IPS-18a (cell line): Measurements from ENCODE around the gene TNKS2.
A peak's percentile ranks its signal among the peaks of the same experiment; 100 is the strongest.

ENCODE experiments used
- H3K27ac ChIP-seq: one replicate; pipeline ENCODE4 v1.5.1; 2013; ENCODE audit warnings: low read length
- H3K27me3 ChIP-seq: one replicate; pipeline ENCODE4 v1.6.1; 2013; ENCODE audit warnings: mild to moderate bottlenecking, low read length; ENCODE audit not compliant: control insufficient read depth, insufficient read depth
- H3K36me3 ChIP-seq: one replicate; pipeline ENCODE4 v1.6.1; 2013; ENCODE audit warnings: low read depth, low read length; ENCODE audit not compliant: control insufficient read depth
- H3K4me1 ChIP-seq: one replicate; pipeline ENCODE4 v1.6.1; 2013; ENCODE audit warnings: low read depth, low read length; ENCODE audit not compliant: control insufficient read depth
- H3K4me3 ChIP-seq: one replicate; pipeline ENCODE4 v1.5.1; 2013; ENCODE audit warnings: low read length
- H3K9ac ChIP-seq: one replicate; pipeline ENCODE4 v1.6.1; 2013; ENCODE audit warnings: mild to moderate bottlenecking, low read length, moderate library complexity
- H3K9me3 ChIP-seq: one replicate; pipeline ENCODE4 v1.6.1; 2013; ENCODE audit warnings: low read depth, low read length; ENCODE audit not compliant: control insufficient read depth

The TNKS2 gene

DNA sequence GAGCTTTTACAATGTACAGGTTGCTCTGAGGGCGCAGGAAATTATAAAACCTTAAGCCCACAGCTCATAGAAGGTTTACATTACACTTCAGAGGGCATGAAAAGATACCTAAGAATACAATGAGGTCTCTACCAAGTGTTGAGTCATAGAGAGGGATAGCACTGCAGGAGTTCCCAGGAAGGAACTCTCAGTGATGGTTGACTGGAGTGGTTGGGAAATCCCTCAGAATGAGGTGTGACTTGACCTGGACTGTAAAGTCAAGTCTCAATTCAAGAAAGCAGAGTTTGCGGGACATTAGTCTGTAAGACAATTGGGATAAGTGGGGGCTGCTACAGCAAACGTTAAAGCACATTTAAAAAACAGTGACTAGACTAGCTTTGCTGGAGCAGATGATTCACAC, 21.9 kb downstream of the TNKS2 start:
- Histone ChIP-seq H3K4me1 (no peaks in the 10 kb centered on the region), H3K27me3 (no peaks in the 10 kb centered on the region), H3K4me3 (no peak overlapping the region), H3K27ac (no peak overlapping the region), H3K9ac (no peak overlapping the region), H3K36me3 (peaks cover 90% of the 10 kb centered on the region), H3K9me3 (no peaks in the 10 kb centered on the region)

DNA sequence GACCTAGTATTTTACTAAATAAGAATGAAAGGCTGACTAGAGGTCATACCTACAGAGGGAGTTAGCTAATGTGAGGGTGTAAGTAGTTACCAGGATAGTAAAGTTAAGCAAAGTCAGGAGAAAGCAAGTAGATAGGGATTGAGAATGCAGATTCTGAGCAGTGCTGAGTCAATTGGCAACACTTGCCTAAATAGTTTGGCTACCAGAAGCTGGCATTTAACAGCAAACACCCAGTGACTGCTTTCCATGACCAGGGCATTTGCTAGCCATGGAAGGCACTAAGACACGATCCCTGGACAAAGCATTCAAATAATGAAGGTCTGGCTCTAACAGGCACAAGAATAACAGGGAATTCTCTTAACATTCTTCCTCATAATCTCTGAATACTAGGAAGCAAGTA, 25.9 kb downstream of the TNKS2 start:
- Histone ChIP-seq H3K36me3 (peaks cover 94% of the 10 kb centered on the region), H3K27ac (no peak overlapping the region), H3K9ac (no peak overlapping the region), H3K4me1 (no peaks in the 10 kb centered on the region), H3K4me3 (no peak overlapping the region), H3K9me3 (no peaks in the 10 kb centered on the region), H3K27me3 (no peaks in the 10 kb centered on the region)

DNA sequence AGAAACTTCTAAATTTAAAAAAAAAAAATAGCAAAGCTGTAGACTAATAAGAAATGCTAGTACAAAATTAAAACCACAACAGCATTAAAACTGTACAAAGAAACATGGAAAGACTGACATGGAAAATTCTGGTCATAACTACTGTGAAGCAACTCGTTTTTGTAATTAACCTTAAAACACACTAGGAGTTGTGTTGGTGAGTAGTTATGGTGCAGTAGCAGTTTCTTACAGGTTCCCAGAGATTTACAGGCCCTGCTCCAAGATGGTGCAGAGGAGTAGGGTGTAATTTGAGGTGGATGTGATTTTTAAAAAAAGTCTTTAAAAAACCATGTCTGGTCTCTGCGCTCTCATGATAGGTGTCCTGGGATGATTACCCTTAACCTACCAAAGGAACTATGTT, 31.0 kb downstream of the TNKS2 start:
- peaks cover 98% of the 10 kb centered on the region for H3K36me3 ChIP-seq

DNA sequence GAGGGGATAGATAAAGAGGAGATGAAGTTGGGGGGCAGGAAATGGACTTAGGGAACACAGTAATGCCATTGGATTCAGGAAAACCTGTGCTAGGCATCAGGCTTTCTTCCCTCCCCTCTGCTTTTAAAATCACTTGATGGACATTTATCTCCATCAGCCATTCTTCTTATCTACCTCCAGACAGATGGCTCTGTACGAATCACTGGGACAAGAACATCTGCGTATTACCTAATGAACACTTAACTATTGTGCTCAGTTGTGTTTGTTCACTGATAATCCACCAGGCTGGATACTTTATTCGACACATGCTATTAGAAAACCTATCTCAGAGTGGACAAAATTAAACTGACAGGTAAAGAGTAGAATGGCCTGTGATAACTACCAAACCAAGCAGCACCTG, 40.0 kb downstream of the TNKS2 start:
- Histone ChIP-seq H3K4me1 (no peaks in the 10 kb centered on the region), H3K4me3 (no peak overlapping the region), H3K27ac (no peak overlapping the region), H3K36me3 (peaks cover 87% of the 10 kb centered on the region), H3K9me3 (no peaks in the 10 kb centered on the region), H3K27me3 (no peaks in the 10 kb centered on the region), H3K9ac (no peak overlapping the region)

More for the DNA sequence above, 31.0 kb downstream of the TNKS2 start:
- H3K27me3 ChIP-seq, result no peaks in the 10 kb centered on the region
- H3K9me3 ChIP-seq, result no peaks in the 10 kb centered on the region
- H3K9ac ChIP-seq, result no peak overlapping the region
- H3K4me3 ChIP-seq, result no peak overlapping the region
- H3K27ac ChIP-seq, result no peak overlapping the region
- H3K4me1 ChIP-seq, result no peaks in the 10 kb centered on the region

DNA sequence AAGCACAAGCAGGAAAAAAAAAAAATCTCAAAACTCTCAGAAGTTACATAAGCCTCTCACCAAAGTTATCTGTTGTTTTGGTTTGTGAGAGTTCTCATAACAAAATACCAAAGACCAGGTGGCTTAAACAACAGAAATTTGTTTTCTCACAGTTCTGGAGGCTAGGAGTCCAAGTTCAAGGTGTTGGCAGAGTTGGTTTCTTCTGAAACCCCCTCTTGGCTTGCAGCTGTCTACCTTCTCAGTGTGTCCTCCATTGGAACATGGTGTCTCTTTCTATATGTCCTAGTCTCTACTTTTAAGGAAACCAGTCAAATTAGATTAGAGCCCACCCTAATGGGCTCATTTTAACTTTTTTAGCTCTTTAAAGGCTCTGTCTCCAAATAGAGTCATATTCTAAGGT, 44.9 kb downstream of the TNKS2 start:
- Histone ChIP-seq H3K36me3 (peaks cover 88% of the 10 kb centered on the region), H3K27ac (no peak overlapping the region), H3K9ac (no peak overlapping the region), H3K4me1 (no peaks in the 10 kb centered on the region), H3K4me3 (no peak overlapping the region), H3K27me3 (no peaks in the 10 kb centered on the region), H3K9me3 (no peaks in the 10 kb centered on the region)

DNA sequence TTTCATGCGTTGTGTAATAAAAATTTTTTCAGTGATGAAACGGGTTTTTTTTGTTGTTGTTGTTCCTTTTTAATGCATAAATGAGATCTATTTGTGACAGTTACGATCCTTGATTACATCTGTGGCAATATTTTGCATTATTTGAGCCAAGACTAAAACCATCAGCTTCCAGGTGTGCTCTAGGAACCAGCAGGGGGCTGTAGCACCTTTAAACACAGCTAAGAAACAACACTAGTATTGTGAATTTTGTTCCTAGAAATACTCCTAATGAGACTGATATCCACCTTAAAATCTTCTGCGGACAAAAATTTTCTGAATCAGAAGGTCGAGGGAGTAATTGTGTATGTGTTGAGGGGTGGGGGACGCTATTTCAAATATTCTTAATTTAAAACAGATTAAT, 58.4 kb downstream of the TNKS2 start:
- no peak overlapping the region for H3K27ac ChIP-seq
- no peaks in the 10 kb centered on the region for H3K4me1 ChIP-seq
- no peak overlapping the region for H3K4me3 ChIP-seq
- H3K36me3 ChIP-seq, result peaks cover 88% of the 10 kb centered on the region
- H3K9ac ChIP-seq, result no peak overlapping the region
- H3K9me3 ChIP-seq, result no peaks in the 10 kb centered on the region
- no peaks in the 10 kb centered on the region for H3K27me3 ChIP-seq

DNA sequence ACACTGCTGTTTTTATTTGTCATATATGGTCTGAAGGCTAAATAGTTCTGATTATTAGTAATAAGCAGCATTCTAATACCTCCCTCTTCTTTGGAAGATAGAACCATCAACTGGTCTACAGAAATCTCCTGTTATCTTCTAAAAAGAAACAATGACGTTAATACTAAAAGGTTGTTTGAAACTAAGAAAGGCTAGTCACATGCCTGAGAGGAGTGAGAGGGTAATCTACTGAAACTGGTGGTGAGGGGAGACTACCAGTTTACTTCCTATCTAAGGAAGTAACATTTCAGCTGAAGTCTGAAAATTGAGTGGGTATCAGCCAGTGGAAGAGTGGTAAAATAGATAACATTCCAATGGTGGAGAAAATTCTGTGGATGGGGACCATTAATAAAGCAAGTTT, 62.7 kb downstream of the TNKS2 start:
- peaks cover 79% of the 10 kb centered on the region for H3K36me3 ChIP-seq
- H3K4me1 ChIP-seq, result peaks cover 12% of the 10 kb centered on the region
- no peaks in the 10 kb centered on the region for H3K9me3 ChIP-seq
- no peaks in the 10 kb centered on the region for H3K27me3 ChIP-seq
- H3K9ac ChIP-seq, result no peak overlapping the region
- no peak overlapping the region for H3K27ac ChIP-seq
- H3K4me3 ChIP-seq, result no peak overlapping the region

DNA sequence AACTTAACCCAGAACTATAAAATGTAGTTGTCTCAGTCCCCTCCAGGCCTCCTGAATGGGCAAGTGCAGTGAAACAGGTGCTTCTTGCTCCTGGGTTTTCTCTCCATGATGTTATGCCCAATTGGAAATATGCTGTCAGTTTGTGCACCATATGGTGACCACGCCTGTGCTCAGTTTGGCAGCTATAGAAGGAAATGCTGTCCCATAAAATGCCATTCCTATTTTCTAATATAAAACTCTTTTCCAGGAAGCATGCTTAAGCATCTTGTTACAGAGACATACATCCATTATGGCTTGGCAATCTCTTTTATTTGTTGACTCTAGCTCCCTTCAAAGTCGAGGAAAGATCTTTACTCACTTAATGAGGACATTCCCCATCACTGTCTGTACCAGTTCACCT, 65.9 kb downstream of the TNKS2 start:
- no peak overlapping the region for H3K27ac ChIP-seq
- H3K27me3 ChIP-seq, result no peaks in the 10 kb centered on the region
- H3K9me3 ChIP-seq, result no peaks in the 10 kb centered on the region
- H3K36me3 ChIP-seq, result peaks cover 50% of the 10 kb centered on the region
- H3K4me3 ChIP-seq, result no peak overlapping the region
- H3K4me1 ChIP-seq, result peaks cover 15% of the 10 kb centered on the region
- H3K9ac ChIP-seq, result no peak overlapping the region

DNA sequence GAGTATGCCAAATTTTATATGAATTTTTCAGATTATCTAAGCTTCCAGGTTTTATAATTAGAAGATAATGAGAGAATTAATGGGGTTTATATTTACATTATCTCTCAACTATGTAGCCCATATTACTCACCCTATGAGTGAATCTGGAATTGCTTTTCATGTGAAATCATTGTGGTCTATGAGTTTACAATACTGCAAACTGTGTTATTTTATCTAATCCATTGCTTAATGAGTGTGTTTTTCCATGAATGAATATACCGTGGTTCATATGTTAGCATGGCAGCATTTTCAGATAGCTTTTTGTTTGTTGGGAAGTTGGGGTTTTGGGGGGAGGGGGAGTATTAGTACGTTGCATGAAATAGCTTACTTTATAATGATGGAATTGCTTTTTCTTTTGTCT, 66.5 kb downstream of the TNKS2 start:
- peaks cover 19% of the 10 kb centered on the region for H3K4me1 ChIP-seq
- H3K36me3 ChIP-seq, result peaks cover 43% of the 10 kb centered on the region

DNA sequence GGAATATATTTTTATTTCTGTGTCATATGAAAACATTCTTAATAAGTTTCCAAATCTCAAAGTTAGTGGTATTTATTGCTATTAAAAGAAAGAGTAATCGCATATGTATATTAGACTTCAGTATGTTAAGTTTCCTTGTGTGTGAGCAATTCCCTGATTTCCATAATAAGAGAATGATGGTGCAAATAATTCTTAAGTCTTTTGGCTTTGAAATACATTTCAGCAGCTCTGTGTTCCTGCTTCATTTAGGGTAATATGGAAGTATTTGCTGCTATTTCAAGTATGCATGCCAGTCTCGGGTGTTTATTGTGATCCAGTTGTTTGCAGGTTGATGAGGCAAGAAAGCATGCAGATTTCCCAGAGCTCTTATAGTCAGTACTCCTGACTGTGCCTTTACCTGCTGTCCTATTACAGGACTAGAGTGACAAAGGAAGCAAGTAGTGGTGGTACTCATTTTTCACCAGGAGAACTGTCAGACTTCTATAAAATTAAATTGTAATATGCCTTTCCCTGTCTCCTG, 67.4 kb downstream of the TNKS2 start:
- H3K4me3 ChIP-seq, result no peak overlapping the region
- H3K9me3 ChIP-seq, result no peaks in the 10 kb centered on the region
- H3K36me3 ChIP-seq, result peaks cover 34% of the 10 kb centered on the region
- H3K4me1 ChIP-seq, result peaks cover 19% of the 10 kb centered on the region
- no peaks in the 10 kb centered on the region for H3K27me3 ChIP-seq
- peak overlapping the region; percentile 13 for H3K9ac ChIP-seq
- H3K27ac ChIP-seq, result no peak overlapping the region

More for the DNA sequence above, 66.5 kb downstream of the TNKS2 start:
- no peaks in the 10 kb centered on the region for H3K9me3 ChIP-seq
- H3K27me3 ChIP-seq, result no peaks in the 10 kb centered on the region
- no peak overlapping the region for H3K27ac ChIP-seq
- H3K4me3 ChIP-seq, result no peak overlapping the region
- no peak overlapping the region for H3K9ac ChIP-seq

DNA sequence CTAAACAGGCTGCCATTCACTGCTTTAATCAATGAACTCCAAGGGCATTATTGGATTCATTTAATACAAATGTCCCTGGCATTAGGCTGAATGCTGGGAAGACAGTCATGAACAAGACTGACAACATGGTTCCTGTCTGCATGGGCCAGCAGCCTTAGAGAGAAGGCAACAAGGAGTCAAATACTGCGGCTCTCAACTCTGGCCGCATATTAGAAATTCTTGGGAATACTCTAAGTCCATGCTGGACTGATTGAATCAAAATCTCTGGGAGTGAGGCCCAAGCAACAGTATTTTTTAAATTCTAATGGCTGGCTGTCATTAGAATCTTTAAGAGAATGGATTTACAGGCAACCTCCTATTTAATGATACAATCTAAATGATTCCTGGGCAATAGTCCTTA, 76.9 kb downstream of the TNKS2 start:
- Histone ChIP-seq H3K4me3 (no peak overlapping the region), H3K27me3 (no peaks in the 10 kb centered on the region), H3K4me1 (peaks cover 11% of the 10 kb centered on the region), H3K27ac (no peak overlapping the region), H3K36me3 (no peaks in the 10 kb centered on the region), H3K9me3 (no peaks in the 10 kb centered on the region), H3K9ac (no peak overlapping the region)

DNA sequence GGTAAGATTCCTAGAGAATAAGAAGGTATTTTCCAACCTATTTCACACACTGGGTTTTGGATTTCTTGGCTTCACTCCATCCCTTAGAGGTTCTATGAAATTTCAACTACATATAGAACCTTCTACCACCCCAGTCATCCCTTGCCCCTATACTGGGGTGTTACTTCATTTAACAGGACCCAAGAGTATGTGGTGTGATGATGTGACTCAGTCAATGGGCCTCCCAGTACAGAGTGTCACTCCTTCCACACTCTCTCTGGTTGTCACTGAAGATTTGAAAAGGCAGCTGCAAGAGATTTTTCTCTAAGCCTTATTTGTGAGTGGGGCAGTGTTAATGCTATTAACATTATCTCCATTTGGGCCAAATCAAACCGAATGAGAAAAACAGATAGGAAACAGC, 77.6 kb downstream of the TNKS2 start:
- Histone ChIP-seq H3K36me3 (no peaks in the 10 kb centered on the region), H3K27me3 (no peaks in the 10 kb centered on the region), H3K27ac (no peak overlapping the region), H3K4me3 (no peak overlapping the region), H3K9me3 (no peaks in the 10 kb centered on the region), H3K4me1 (peaks cover 17% of the 10 kb centered on the region), H3K9ac (no peak overlapping the region)
